Naive B cell (primary cell): Measurements from ENCODE around the gene ZEB2. TPM values are rescaled to one million over a fixed set of nuclear protein-coding genes. Genes with fewer than 3 reads are reported as not detected.
A peak's percentile ranks its signal among the peaks of the same experiment; 100 is the strongest.

Source experiments
- ATAC-seq, 2 donors: fragments of 150-1000 bp; cut with Tn5 transposase; 2 replicates each; pipeline ENCODE4 v1.10.0; 2021; ENCODE audit warnings: low read depth in 2 of 2, mild to moderate bottlenecking in 2 of 2, moderate library complexity in 2 of 2
- DNase-seq: peaks from one replicate; pipeline ENCODE4 v3.0.0; 2022
- H3K27ac Mint-ChIP-seq, 6 donors: one replicate each; pipeline ENCODE4 v1.8.0; 2020 to 2022; ENCODE audit warnings: mild to moderate bottlenecking in 6 of 6, mixed read lengths in 6 of 6, moderate library complexity in 5 of 6, inconsistent platforms in 2 of 6
- H3K27me3 Mint-ChIP-seq, 3 donors: one replicate each; pipeline ENCODE4 v1.8.0; 2021 to 2022; ENCODE audit warnings: mixed read lengths in 3 of 3, mild to moderate bottlenecking in 1 of 3
- H3K36me3 Mint-ChIP-seq, 2 donors: one replicate each; pipeline ENCODE4 v1.8.0; 2020 to 2022; ENCODE audit warnings: mixed read lengths in 2 of 2, inconsistent platforms in 1 of 2, mild to moderate bottlenecking in 1 of 2
- H3K4me1 Mint-ChIP-seq, 3 donors: one replicate each; pipeline ENCODE4 v1.8.0; 2020 to 2022; ENCODE audit warnings: mixed read lengths in 3 of 3, inconsistent platforms in 1 of 3, mild to moderate bottlenecking in 1 of 3, moderate library complexity in 1 of 3
- H3K4me3 Mint-ChIP-seq, 8 donors: one replicate each; pipeline ENCODE4 v1.8.0; 2020 to 2022; ENCODE audit warnings: mild to moderate bottlenecking in 8 of 8, mixed read lengths in 8 of 8, moderate library complexity in 8 of 8, inconsistent platforms in 2 of 8
- H3K9me3 Mint-ChIP-seq, 7 donors: one replicate each; pipeline ENCODE4 v1.8.0; 2020 to 2022; ENCODE audit warnings: mixed read lengths in 7 of 7, mild to moderate bottlenecking in 5 of 7, inconsistent platforms in 2 of 7, moderate library complexity in 1 of 7
- polyA plus RNA-seq, 6 donors: library from polyadenylated mRNA; unstranded; fragments of 300-500 nt; fragmentation: Illumina TruSeq; gene quantifications; one replicate each; pipeline ENCODE4 v1.2.3, GENCODE V29; 2021; ENCODE audit warnings: low read depth in 6 of 6

The ZEB2 gene
- polyA plus RNA-seq, 6 donors from 2014 or later = 62.2 to 96.5 (median 73.1) TPM

DNA sequence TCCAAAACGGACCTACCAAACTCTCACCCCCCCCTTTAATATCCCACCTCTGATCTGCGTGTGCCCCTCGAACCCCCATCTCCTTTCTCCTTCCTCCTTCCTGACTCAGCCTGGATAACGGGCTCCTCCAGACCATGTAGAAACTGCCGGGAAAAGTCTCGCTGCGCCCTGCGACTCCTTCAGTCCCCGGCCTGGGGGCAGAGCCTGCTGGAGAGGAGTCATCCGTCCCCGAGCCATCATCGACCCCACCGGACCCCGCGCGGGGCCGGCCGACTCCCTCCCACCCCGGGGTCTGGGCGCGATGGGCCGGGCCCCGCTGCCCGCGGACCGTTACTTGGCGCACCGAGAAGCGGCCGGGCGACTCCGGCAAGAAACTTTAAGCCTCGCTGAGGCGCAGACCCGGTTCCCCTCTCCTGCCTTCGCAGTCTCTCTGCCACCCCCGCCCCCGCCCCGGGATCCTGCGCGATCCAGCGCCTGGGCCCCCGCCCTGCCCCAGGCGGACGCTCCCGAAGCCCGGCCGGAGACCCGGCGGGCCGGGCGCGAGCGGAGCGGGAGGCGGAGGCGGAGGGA, 3.4 kb downstream of the ZEB2 start:
- H3K27me3 Mint-ChIP-seq = no peaks in the 10 kb centered on the region
- H3K4me3 Mint-ChIP-seq = peak overlapping the region in 7 of 8 donors; percentile 88 to 97 (median 94)
- DNase-seq (no peak), ATAC-seq (no peak)
- H3K9me3 Mint-ChIP-seq = no peaks in the 10 kb centered on the region
- peaks cover 49 to 67% (median 50%) of the 10 kb centered on the region in 3 donors for H3K4me1 Mint-ChIP-seq
- peaks cover 15 to 27% of the 10 kb centered on the region in 2 donors for H3K36me3 Mint-ChIP-seq
- H3K27ac Mint-ChIP-seq = peak overlapping the region in 4 of 6 donors; percentile 62 to 98 (median 80)

DNA sequence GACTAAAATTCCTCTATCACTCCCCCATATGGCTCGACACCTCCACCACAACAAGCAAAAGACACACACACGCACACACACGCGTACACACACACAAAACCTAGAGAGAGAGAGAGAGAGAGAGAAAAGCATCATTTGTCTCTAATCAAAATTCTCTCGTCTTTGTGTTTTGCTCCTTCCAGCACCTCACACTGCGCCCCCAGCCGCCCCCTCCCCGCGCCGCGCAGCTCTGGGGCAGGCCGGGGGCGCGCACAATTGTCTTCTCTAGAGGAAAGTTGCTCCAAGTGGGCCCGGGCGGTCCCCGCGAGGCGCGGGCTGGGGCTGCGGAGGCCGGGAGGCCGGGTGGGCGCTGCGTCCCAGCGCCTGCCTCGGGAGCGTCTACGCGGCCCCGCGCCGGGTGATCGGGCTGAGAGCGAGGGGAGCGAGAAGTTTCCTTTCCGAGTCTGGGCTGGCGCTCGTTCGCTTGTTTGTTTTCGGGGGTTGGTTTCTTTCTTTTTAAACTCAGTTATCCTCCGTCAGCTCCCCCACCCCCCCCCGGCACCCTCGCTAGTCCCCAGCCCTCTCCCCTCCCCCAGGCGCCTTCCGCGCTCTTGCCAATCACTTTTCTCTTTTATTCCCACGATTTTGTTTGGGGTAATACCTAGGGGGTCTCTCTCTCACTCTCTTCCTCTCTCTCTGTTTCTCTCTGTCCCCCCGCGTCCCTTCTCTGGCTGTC, 4.1 kb downstream of the ZEB2 start:
- H3K4me1 Mint-ChIP-seq = peaks cover 55 to 69% (median 56%) of the 10 kb centered on the region in 3 donors
- no peaks in the 10 kb centered on the region for H3K27me3 Mint-ChIP-seq
- H3K4me3 Mint-ChIP-seq = peak overlapping the region in 7 of 8 donors; percentile 88 to 97 (median 94)
- H3K36me3 Mint-ChIP-seq = peaks cover 19 to 27% of the 10 kb centered on the region in 2 donors
- ATAC-seq = peak; percentile 4 to 5
- peak overlapping the region in 5 of 6 donors; percentile 62 to 98 (median 89) for H3K27ac Mint-ChIP-seq
- H3K9me3 Mint-ChIP-seq = no peaks in the 10 kb centered on the region
- DNase-seq = peak; percentile 33

DNA sequence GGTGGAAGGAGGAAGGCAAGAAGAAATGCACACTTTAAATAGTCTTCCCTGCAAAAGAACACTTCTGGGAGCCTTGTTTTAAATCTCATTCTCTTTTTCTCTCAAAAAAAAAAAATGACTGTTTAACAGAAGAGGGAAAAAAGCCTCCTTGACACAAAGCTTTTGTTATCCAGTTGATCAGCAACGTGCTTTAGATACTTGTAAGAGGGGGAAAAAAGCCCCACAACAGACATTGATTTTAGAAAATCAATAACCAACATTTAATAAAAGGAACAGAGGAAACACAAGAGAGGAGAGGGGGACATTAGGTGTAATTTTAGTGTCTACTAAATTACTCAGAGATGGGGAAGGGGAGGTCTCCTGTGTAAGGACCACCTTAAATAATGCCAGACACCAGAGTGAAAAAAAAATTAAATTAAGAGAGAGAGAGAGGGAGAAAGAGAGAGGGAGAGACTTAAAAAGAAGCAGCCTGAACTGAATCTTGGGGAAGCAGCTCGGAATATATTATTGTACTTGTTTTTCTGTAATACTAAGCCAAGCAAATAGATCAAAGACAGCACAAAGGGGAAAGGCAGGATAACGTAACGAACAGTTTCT, 4.7 kb downstream of the ZEB2 start:
- Mint-ChIP-seq H3K27ac (peak overlapping the region in 4 of 6 donors; percentile 26 to 94 (median 75)), H3K4me3 (peak overlapping the region in 7 of 8 donors; percentile 88 to 94 (median 91)), H3K9me3 (no peaks in the 10 kb centered on the region), H3K4me1 (peaks cover 57 to 70% (median 61%) of the 10 kb centered on the region in 3 donors), H3K36me3 (peaks cover 22 to 27% of the 10 kb centered on the region in 2 donors), H3K27me3 (no peaks in the 10 kb centered on the region)
- ATAC-seq = no peak
- no peak for DNase-seq

DNA sequence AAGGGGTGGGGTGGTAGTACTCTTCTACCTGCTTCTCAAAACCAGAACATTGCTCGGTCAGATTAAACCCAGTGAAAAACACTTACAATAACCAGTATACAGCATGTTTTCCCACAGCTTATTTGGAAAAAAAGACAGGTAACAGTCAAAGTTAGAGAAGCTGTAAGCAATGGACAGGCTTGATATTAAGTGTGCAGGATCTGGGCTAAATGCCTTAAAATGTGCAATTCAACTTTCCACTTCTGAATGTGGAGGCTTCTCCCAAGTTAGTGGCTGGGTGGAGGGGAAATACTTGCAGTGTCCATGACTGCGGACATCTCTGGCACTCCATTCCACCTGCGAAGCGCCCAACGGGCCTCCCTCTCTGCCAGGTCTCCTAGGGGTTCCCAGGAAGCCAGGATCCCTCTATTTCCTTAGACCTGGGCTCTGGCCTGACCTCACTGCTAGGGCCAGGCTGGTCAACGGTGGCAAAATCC, 5.3 kb downstream of the ZEB2 start:
- Mint-ChIP-seq H3K36me3 (peaks cover 22 to 27% of the 10 kb centered on the region in 2 donors), H3K27me3 (no peaks in the 10 kb centered on the region), H3K27ac (peak overlapping the region in 3 of 6 donors; percentile 9 to 94 (median 26)), H3K4me1 (peaks cover 61 to 72% (median 62%) of the 10 kb centered on the region in 3 donors), H3K4me3 (peak overlapping the region in 6 of 8 donors; percentile 88 to 94 (median 91)), H3K9me3 (no peaks in the 10 kb centered on the region)
- ATAC-seq (no peak), DNase-seq (no peak)

DNA sequence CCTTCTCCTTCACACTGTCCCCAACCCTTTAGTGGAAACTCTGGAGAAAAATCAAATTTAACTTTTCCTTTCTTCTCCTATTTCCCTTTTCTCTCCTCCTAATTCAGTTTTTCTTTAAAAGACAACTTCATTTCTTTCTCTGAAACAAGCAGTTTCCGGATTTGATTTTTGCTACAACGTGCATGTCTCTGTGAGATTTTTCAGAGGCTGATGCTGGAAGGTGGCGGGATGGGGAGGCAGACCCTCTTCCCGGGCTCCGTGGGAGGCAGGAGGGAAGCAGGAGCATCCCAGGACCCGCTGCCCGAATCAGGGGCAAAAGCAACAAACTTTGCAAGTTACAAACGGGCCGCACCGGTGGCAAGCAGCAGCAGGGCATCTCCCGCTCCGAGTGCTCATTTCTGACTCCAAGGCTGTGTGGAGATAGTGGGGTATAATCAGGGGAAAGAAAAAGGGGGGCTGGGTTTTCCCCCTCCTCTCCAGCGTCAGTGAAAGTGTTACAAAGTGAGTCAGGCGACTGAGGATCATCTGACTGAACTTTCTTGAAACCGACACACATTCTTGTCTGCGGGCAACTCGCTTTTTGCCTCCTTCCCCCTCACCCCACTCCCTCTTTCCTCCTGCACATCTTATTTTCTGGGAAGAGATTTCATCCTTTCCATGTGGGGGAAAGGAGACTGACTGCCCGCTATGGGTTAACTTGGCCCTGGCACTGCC, 6.4 kb downstream of the ZEB2 start:
- no peaks in the 10 kb centered on the region for H3K27me3 Mint-ChIP-seq
- no peaks in the 10 kb centered on the region for H3K9me3 Mint-ChIP-seq
- peak overlapping the region in 6 of 8 donors; percentile 51 to 94 (median 72) for H3K4me3 Mint-ChIP-seq
- H3K27ac Mint-ChIP-seq = peak overlapping the region in 3 of 6 donors; percentile 32 to 81 (median 75)
- peaks cover 72 to 83% (median 72%) of the 10 kb centered on the region in 3 donors for H3K4me1 Mint-ChIP-seq
- H3K36me3 Mint-ChIP-seq = peaks cover 22 to 27% of the 10 kb centered on the region in 2 donors
- ATAC-seq (no peak), DNase-seq (no peak)

DNA sequence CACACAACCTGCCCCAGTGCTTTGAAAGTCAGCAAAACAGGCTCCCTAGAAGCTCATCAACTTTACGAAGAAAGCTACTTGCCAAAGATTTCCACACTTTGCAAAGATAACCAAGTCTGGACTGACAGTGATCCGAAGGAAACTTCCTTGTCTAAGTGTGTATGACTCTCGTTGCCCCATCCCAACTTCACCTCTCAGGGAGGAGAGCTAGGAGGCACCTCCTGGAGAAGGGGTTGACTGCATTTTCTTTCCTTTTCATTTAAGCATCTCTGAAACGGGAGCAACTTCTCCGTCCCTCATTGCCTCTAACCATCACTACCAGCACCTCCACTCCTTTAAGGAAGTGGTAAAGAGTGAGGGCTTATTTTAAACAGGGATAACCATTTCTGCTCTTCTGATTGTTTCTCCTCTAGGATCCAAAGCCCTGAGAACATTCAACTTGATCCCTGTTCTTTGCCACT, 7.0 kb downstream of the ZEB2 start:
- ATAC-seq = no peak
- H3K27ac Mint-ChIP-seq = no peak overlapping the region
- no peaks in the 10 kb centered on the region for H3K9me3 Mint-ChIP-seq
- H3K4me3 Mint-ChIP-seq = peak overlapping the region in 5 of 8 donors; percentile 2 to 74 (median 21)
- H3K36me3 Mint-ChIP-seq = peaks cover 22 to 27% of the 10 kb centered on the region in 2 donors
- no peaks in the 10 kb centered on the region for H3K27me3 Mint-ChIP-seq
- no peak for DNase-seq
- H3K4me1 Mint-ChIP-seq = peaks cover 78 to 89% (median 78%) of the 10 kb centered on the region in 3 donors

DNA sequence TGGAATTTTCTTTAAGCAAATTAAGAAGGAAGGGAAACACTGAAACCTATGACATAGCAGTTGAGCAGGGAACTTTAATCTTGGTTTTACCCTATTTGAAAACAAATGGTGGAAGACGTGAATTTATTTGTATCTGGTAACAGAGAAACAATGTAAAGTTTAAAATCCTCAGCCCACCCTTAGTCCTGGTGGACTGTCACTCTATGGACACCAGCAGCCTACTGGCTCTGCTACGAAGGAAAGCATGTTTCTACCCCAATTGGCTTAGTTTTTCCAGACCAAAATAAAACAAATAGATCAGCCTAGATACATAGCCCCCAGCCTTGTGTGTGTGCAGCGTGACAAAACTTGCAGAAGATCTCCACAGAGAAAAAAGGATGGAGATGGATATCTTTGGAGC, 7.4 kb downstream of the ZEB2 start:
- ATAC-seq (no peak), DNase-seq (no peak)
- Mint-ChIP-seq H3K4me3 (peak overlapping the region in 3 of 8 donors; percentile 21 to 55 (median 22)), H3K4me1 (peaks cover 82 to 94% (median 83%) of the 10 kb centered on the region in 3 donors), H3K36me3 (peaks cover 22 to 27% of the 10 kb centered on the region in 2 donors), H3K27ac (peak overlapping the region in 1 of 6 donors; percentile 16), H3K27me3 (no peaks in the 10 kb centered on the region), H3K9me3 (no peaks in the 10 kb centered on the region)

DNA sequence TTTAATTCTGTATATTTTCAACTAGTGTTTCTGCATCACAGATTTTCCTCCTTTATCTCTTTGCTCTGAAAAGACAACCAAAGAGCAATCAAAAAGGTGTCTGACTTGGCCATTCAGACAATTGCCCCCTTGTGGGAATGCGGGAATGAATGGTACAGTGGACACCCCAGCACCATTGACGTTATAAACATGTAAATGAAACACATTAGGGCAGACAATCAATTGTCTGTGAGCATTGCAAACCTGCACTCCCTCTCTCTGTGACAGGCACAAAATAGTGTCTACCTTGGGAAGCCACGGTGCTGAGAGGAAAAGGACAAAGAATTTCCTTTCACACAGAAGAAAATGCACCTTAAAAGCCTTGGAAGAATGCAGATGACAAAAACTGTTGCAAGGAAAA, 8.0 kb downstream of the ZEB2 start:
- peak overlapping the region in 3 of 6 donors; percentile 5 to 80 (median 15) for H3K27ac Mint-ChIP-seq
- H3K9me3 Mint-ChIP-seq = no peaks in the 10 kb centered on the region
- peaks cover 22% of the 10 kb centered on the region in 2 donors for H3K36me3 Mint-ChIP-seq
- H3K4me1 Mint-ChIP-seq = peaks cover 84 to 94% (median 85%) of the 10 kb centered on the region in 3 donors
- no peaks in the 10 kb centered on the region for H3K27me3 Mint-ChIP-seq
- DNase-seq = no peak
- no peak for ATAC-seq
- H3K4me3 Mint-ChIP-seq = peak overlapping the region in 5 of 8 donors; percentile 1 to 55 (median 42)

DNA sequence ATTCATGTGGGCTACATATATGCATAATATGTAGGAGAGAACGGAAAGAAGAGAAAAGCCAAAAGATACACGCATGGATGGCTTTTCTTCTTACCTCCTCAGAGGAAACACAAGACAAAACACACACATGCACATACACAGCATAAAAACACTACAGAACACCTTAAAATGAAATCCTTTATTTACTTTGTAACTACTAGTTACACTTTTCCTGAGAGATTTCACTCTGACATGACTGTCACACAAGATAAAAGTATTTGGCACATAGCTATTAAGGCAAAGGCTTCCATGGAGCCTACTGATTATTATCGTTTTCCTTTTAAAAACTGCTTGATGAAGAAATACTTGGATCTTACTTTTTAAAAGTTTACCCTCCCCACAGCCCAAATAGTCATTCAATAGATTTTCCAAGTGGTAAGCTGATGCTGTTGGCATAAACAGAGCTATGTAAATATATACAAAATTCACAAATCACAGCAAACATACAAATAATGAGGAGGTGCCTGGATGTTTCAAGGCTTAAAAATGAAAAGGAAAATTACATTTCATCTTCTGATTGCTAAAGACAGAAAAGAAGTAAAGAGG, 8.6 kb downstream of the ZEB2 start:
- Mint-ChIP-seq H3K27ac (peak overlapping the region; percentile 21 to 95 (median 62)), H3K27me3 (no peaks in the 10 kb centered on the region), H3K4me1 (peaks cover 82 to 91% (median 91%) of the 10 kb centered on the region in 3 donors), H3K4me3 (peak overlapping the region in 3 of 8 donors; percentile 36 to 57 (median 40)), H3K36me3 (peaks cover 20 to 22% of the 10 kb centered on the region in 2 donors), H3K9me3 (no peaks in the 10 kb centered on the region)
- DNase-seq (no peak), ATAC-seq (no peak)

DNA sequence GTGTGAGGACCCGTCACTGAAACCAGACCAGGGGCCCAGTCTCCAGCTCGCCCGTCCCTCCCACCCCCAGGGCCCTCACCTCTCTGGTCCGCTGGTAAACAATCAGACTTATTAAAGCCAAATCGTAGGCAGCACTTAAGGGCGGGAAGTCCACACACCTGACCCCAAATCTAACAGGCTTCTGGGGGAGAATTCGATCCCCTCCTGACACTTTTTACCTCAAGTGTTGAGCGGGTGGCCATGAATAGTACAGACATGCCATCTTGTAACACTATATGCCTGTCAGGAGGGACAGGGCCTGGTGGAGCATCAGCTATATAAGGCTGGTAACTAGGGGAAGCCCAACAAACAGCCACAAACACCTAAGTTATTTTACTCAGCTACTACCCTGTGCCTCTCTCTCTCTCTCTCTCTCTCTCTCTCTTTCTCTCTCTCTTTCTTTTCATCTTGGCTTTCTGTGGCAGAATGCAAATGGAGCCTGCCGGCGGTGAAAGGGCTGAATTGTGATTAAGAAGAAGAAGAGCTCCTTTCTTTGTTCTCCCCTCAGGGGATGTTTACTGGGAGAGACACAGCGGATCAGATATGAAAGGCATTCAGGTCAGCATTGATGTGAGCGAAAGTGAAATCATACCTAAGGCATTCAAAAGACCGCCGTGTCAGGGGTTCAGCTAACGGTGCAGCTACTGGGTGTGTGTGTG, 9.5 kb downstream of the ZEB2 start:
- peak; percentile 74 to 80 for ATAC-seq
- peaks cover 76 to 97% (median 89%) of the 10 kb centered on the region in 3 donors for H3K4me1 Mint-ChIP-seq
- H3K9me3 Mint-ChIP-seq = no peaks in the 10 kb centered on the region
- no peaks in the 10 kb centered on the region for H3K27me3 Mint-ChIP-seq
- H3K36me3 Mint-ChIP-seq = peaks cover 20 to 22% of the 10 kb centered on the region in 2 donors
- peak overlapping the region; percentile 36 to 65 (median 46) for H3K4me3 Mint-ChIP-seq
- DNase-seq = no peak
- peak overlapping the region in 5 of 6 donors; percentile 79 to 95 (median 88) for H3K27ac Mint-ChIP-seq

DNA sequence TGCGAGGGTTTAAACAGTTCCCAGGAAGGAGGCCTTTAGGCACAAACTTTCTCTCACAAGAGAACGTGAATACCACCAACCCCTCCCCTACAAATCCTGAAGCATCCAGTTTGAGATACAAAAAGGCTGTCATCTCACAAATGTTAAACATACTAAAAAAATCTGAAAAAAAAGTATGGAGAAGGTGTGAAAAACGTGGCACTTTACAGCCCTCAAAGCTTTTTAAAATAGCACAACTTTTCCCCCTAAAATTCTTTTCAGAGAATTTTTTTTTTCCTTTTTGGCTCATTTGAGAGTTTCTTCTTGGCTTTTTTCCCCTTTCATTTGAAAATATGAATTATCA, 10.1 kb downstream of the ZEB2 start:
- peaks cover 20 to 22% of the 10 kb centered on the region in 2 donors for H3K36me3 Mint-ChIP-seq
- H3K9me3 Mint-ChIP-seq = no peaks in the 10 kb centered on the region
- ATAC-seq = no peak
- H3K27ac Mint-ChIP-seq = peak overlapping the region in 3 of 6 donors; percentile 51 to 88 (median 81)
- peak overlapping the region in 2 of 8 donors; percentile 4 to 70 for H3K4me3 Mint-ChIP-seq
- peaks cover 76 to 97% (median 89%) of the 10 kb centered on the region in 3 donors for H3K4me1 Mint-ChIP-seq
- no peaks in the 10 kb centered on the region for H3K27me3 Mint-ChIP-seq
- no peak for DNase-seq
